HG02571 (cell line): ENCODE measurements around the gene PPP1R1A.

Experiments
- ATAC-seq: cut with Tn5 transposase; IDR thresholded peaks from one replicate; pipeline ENCODE4 v1.9.1; 2021; ENCODE audit warnings: mild to moderate bottlenecking, moderate library complexity; ENCODE audit not compliant: unreplicated experiment

PPP1R1A gene

GRCh38 chr12:54572881-54573280 is 15.6 kb downstream of the PPP1R1A start:
- ATAC-seq = no peak

GRCh38 chr12:54571193-54572188 is 17.0 kb downstream of the PPP1R1A start:
- ATAC-seq = no peak

GRCh38 chr12:54569995-54570528 is 18.4 kb downstream of the PPP1R1A start:
- ATAC-seq = no peak

- ATAC-seq = no peak
Measured at GRCh38 chr12:54569072-54569471, 19.4 kb downstream of the PPP1R1A start.

- ATAC-seq = no peak
Measured at GRCh38 chr12:54566792-54567191, 21.7 kb downstream of the PPP1R1A start.

- ATAC-seq = no peak
Measured at GRCh38 chr12:54565986-54566544, 22.4 kb downstream of the PPP1R1A start.

GRCh38 chr12:54565310-54565985 is 23.0 kb downstream of the PPP1R1A start:
- ATAC-seq = no peak

GRCh38 chr12:54564768-54565167 is 23.7 kb downstream of the PPP1R1A start:
- ATAC-seq = no peak

- no peak for ATAC-seq
Measured at GRCh38 chr12:54563787-54564186, 24.7 kb downstream of the PPP1R1A start.

- ATAC-seq = no peak
Measured at GRCh38 chr12:54562750-54563356, 25.6 kb downstream of the PPP1R1A start.

- ATAC-seq = no peak
Measured at GRCh38 chr12:54561164-54561563, 27.3 kb downstream of the PPP1R1A start.

GRCh38 chr12:54560374-54560858 is 28.0 kb downstream of the PPP1R1A start:
- ATAC-seq = peak; percentile 100

GRCh38 chr12:54558759-54559158 is 29.7 kb downstream of the PPP1R1A start:
- ATAC-seq = no peak

- no peak for ATAC-seq
Measured at GRCh38 chr12:54558311-54558710, 30.1 kb downstream of the PPP1R1A start.

GRCh38 chr12:54555670-54556257 is 32.7 kb downstream of the PPP1R1A start:
- ATAC-seq = no peak

GRCh38 chr12:54549774-54550451 is 38.5 kb downstream of the PPP1R1A start:
- no peak for ATAC-seq

- ATAC-seq = no peak
Measured at GRCh38 chr12:54546511-54546910, 41.9 kb downstream of the PPP1R1A start.

- no peak for ATAC-seq
Measured at GRCh38 chr12:54544743-54545142, 43.7 kb downstream of the PPP1R1A start.

GRCh38 chr12:54543526-54543925 is 44.9 kb downstream of the PPP1R1A start:
- ATAC-seq = no peak

GRCh38 chr12:54541751-54542290 is 46.6 kb downstream of the PPP1R1A start:
- ATAC-seq = no peak
